Measurements from ENCODE around the gene RLBP1. TPM values are rescaled to one million over a fixed set of nuclear protein-coding genes. Genes with fewer than 3 reads are reported as not detected.
A peak's percentile ranks its signal among the peaks of the same experiment; 100 is the strongest.

RLBP1 gene
- total and polyA plus RNA-seq, 12 donors = 0.10 to 0.16 TPM; not detected in 10

GRCh38 chr15:89192766-89193165 lies 28.6 kb downstream of the RLBP1 start:
- 64 to 84% (median 75%) methylated on average over 3 of the region's 3 CpGs for WGBS, 4 donors
- Histone ChIP-seq H3K27me3 (no peaks in the 10 kb centered on the region), H3K9me3 (replicated peaks in 1 of 3) (no peaks in the 10 kb centered on the region), H3K4me3 (no peak overlapping the region), H3K4me1 (replicated peaks in 1 of 2) (no peaks in the 10 kb centered on the region), H3K36me3 (replicated peaks in 1 of 2) (peaks cover 0 to 93% of the 10 kb centered on the region in 2 donors), H3K27ac (no peak overlapping the region)
- DNase-seq = no peak
- TF ChIP-seq CTCF (IDR thresholded peaks at IDR 0.05) (no peak), POLR2A (IDR thresholded peaks at IDR 0.05) (no peak)
- intact Hi-C loops (cut with DNase I) = no loop called here

GRCh38 chr15:89192136-89192535 lies 29.2 kb downstream of the RLBP1 start:
- no peak for DNase-seq
- Histone ChIP-seq H3K27me3 (no peaks in the 10 kb centered on the region), H3K4me1 (replicated peaks in 1 of 2) (no peaks in the 10 kb centered on the region), H3K36me3 (replicated peaks in 1 of 2) (peaks cover 0 to 93% of the 10 kb centered on the region in 2 donors), H3K4me3 (no peak overlapping the region), H3K9me3 (replicated peaks in 1 of 3) (no peaks in the 10 kb centered on the region), H3K27ac (no peak overlapping the region)
- intact Hi-C loops (cut with DNase I) = no loop called here
- 39 to 77% (median 60%) methylated on average over 2 of the region's 2 CpGs for whole genome bisulfite sequencing, 4 donors
- TF ChIP-seq CTCF (IDR thresholded peaks at IDR 0.05) = no peak
- TF ChIP-seq POLR2A (IDR thresholded peaks at IDR 0.05) = no peak

- Histone ChIP-seq H3K4me1 (replicated peaks in 1 of 2) (no peaks in the 10 kb centered on the region), H3K9me3 (replicated peaks in 1 of 3) (no peaks in the 10 kb centered on the region), H3K27ac (no peak overlapping the region), H3K36me3 (replicated peaks in 1 of 2) (peaks cover 0 to 91% of the 10 kb centered on the region in 2 donors), H3K27me3 (no peaks in the 10 kb centered on the region), H3K4me3 (no peak overlapping the region)
- TF ChIP-seq POLR2A (IDR thresholded peaks at IDR 0.05) (no peak), CTCF (IDR thresholded peaks at IDR 0.05) (no peak)
- WGBS, 4 donors = 93 to 98% (median 94%) methylated on average over 8 of the region's 8 CpGs
- intact Hi-C loops (cut with DNase I) = loop anchor here (10.0 kb wide), 1 partner anchor 283 kb away; no protein-coding TSS in a partner anchor
- DNase-seq = peak in 1 of 7 donors; percentile 35
These were observed 33.3 kb downstream of the RLBP1 start for GRCh38 chr15:89187986-89188514.

- H3K36me3 ChIP-seq (replicated peaks in 1 of 2) = peaks cover 0 to 86% of the 10 kb centered on the region in 2 donors
- 83 to 87% (median 86%) methylated on average over 9 of the region's 9 CpGs for WGBS, 4 donors
- no peaks in the 10 kb centered on the region for H3K27me3 ChIP-seq
These were observed 33.9 kb downstream of the RLBP1 start for GRCh38 chr15:89187301-89187985.

More at GRCh38 chr15:89187301-89187985, 33.9 kb downstream of the RLBP1 start:
- H3K4me3 ChIP-seq = no peak overlapping the region
- DNase-seq = peak in 1 of 7 donors; percentile 21
- H3K27ac ChIP-seq = no peak overlapping the region
- intact Hi-C loops (cut with DNase I) = loop anchor here (10.0 kb wide), 1 partner anchor 283 kb away; no protein-coding TSS in a partner anchor
- H3K4me1 ChIP-seq (replicated peaks in 1 of 2) = no peaks in the 10 kb centered on the region
- TF ChIP-seq CTCF (IDR thresholded peaks at IDR 0.05) (no peak), POLR2A (IDR thresholded peaks at IDR 0.05) (no peak)
- no peaks in the 10 kb centered on the region for H3K9me3 ChIP-seq (replicated peaks in 1 of 3)
